T-helper 17 cell (primary cell): ENCODE data around the gene HOXA3. TPM values are rescaled to one million over a fixed set of nuclear protein-coding genes. Genes with fewer than 3 reads are reported as not detected.

ENCODE experiments used
- ATAC-seq: fragments of 150-1000 bp; cut with Tn5 transposase; 2 replicates; pipeline ENCODE4 v1.10.0; 2021; ENCODE audit warnings: mild to moderate bottlenecking, moderate library complexity
- DNase-seq, 3 donors: peaks; one replicate each; pipeline versions ENCODE4 v3.0.0 to v3.0.0-alpha.2; 2020 to 2021
- H3K9me3 ChIP-seq: one replicate; pipeline ENCODE4 v1.7.0; 2013; ENCODE audit warnings: low read length, mild to moderate bottlenecking; ENCODE audit not compliant: control insufficient read depth, poor library complexity, severe bottlenecking
- H3K27ac Mint-ChIP-seq: one replicate; pipeline ENCODE4 v1.8.0; 2022; ENCODE audit warnings: mild to moderate bottlenecking, moderate library complexity, mixed read lengths
- H3K27me3 Mint-ChIP-seq: one replicate; pipeline ENCODE4 v1.8.0; 2022; ENCODE audit warnings: mixed read lengths
- H3K36me3 Mint-ChIP-seq: one replicate; pipeline ENCODE4 v1.8.0; 2022; ENCODE audit warnings: low read depth, mixed read lengths
- H3K4me1 Mint-ChIP-seq: one replicate; pipeline ENCODE4 v1.8.0; 2022; ENCODE audit warnings: mild to moderate bottlenecking, mixed read lengths
- H3K4me3 Mint-ChIP-seq: one replicate; pipeline ENCODE4 v1.8.0; 2022; ENCODE audit warnings: mild to moderate bottlenecking, moderate library complexity, mixed read lengths
- total RNA-seq, 4 donors: library from RNA in 2 of 4; stranded (reverse) in 2 of 4; gene quantifications; one replicate each; pipeline ENCODE4 v1.2.3 and lab custom pipeline; 2022 to 2026

HOXA3 gene
- total RNA-seq, 2 donors from 2014 or later, result not detected

DNA sequence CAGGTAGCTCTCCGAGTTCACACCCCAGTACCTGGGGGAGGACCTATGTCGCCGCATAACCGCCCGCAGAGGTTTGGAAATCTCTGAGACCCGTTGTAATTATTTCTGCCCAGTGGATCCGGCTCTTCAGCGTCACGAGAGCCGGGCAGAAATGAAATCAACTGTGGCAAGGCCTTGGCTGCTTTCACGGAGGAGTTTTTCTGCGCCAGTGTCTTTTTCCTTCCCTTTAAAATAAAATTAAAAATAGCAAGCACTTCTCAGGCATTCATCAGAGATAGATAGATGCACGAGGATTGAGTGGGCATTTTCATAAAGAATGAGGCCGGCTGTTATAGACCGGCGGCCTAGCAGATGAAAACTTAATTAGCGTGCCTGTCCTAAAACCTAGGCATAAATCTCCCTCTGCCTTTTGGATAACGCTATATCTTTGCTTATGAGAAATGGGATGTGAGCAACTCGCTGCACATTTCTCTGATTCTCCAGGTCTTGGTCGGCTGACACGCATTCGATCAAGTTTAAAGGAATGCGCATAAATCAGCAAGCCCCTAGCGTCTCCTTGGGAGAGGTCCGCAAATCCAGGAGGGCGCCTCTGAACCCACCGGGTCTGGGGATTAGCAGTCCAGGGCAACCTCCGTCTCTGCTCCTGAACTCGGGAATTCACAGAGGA lies 41.1 kb upstream of the HOXA3 start:
- Mint-ChIP-seq H3K27me3 (peaks cover 83% of the 10 kb centered on the region), H3K4me3 (peak overlapping the region; percentile 57), H3K27ac (peak overlapping the region; percentile 61), H3K4me1 (peaks cover 21% of the 10 kb centered on the region), H3K36me3 (peaks cover 5% of the 10 kb centered on the region)
- ATAC-seq (no peak), DNase-seq (no peak)
- H3K9me3 ChIP-seq, result no peaks in the 10 kb centered on the region

DNA sequence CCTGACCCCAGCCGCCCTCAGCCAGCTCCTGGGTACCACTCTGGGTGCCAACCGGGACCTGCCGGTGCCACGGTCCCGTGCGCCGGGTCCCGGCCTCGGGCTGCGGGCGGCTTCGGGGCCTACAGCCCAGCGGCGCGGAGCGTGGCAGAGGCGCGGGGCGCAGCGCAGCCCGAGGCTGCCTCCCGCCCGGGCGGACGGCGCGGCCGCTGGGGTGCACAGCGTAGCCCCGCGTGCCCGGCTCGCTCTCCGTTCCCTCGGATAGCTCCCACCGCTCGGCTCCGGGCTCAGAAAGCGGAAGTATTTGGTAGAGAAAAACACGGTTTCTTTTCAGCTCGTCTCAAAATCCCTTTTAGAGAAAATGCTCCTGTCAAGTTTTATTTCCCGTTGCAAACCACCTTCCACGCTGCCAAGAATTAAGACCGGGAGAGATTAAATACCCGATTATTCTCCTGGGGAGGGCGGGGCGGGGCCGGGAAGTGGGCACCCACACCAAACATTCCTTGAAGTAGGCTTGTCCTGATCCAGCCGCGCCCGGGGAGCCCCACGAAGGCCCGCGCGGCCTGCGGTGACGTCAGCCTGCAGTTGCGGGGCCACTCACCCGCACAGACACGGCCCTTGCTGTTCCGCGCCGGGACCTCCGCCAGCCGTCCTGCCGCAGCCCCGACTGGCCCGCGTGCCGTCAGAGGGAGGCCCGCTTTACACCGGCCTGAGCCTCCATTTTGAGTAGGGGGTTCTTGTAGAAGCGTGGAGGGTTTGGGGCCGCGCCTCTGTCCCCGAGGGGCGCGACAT lies 40.4 kb upstream of the HOXA3 start:
- Mint-ChIP-seq H3K4me3 (peak overlapping the region; percentile 79), H3K27ac (no peak overlapping the region), H3K36me3 (peaks cover 6% of the 10 kb centered on the region), H3K27me3 (peaks cover 83% of the 10 kb centered on the region), H3K4me1 (peaks cover 23% of the 10 kb centered on the region)
- DNase-seq, result no peak
- H3K9me3 ChIP-seq, result no peaks in the 10 kb centered on the region
- peak; percentile 55 for ATAC-seq

DNA sequence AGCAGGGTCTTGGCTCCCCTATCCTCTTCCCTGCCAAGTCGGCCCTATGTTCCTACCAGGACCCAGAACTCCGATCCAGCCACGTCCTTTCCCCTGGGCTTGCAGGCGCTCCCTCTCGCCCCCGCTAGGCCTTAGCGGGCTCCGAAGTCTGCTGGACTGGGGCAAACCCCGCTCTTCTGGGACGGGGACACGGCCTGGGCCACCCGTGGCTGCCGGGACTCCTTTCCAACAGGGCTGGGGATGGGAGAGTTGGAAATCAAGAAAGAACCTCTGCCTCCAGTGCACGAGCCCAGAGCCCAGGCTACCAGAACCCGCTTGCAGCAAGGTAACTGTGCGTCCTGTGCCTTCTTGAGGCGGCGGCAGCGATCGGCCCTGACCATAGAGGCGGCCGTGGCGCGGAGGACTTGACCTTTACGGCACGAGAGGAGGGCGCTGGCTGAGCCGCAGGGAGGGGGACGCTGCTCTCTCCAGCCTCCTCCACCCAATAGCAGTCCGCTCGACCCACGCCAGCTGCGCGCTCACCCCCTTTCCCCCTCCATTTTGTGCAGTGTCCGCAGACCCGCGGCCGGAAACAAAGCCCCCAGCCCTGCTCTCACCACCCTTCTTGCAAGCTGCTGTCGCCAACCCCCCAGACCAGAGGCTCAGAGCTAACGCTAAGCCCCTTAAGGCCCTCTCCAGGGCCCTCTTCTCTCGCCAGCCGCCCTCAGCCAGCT lies 39.6 kb upstream of the HOXA3 start:
- DNase-seq (no peak), ATAC-seq (no peak)
- peaks cover 23% of the 10 kb centered on the region for H3K4me1 Mint-ChIP-seq
- H3K4me3 Mint-ChIP-seq, result peak overlapping the region; percentile 76
- H3K36me3 Mint-ChIP-seq, result peaks cover 4% of the 10 kb centered on the region
- peaks cover 2% of the 10 kb centered on the region for H3K9me3 ChIP-seq
- peak overlapping the region; percentile 41 for H3K27ac Mint-ChIP-seq
- peaks cover 84% of the 10 kb centered on the region for H3K27me3 Mint-ChIP-seq

DNA sequence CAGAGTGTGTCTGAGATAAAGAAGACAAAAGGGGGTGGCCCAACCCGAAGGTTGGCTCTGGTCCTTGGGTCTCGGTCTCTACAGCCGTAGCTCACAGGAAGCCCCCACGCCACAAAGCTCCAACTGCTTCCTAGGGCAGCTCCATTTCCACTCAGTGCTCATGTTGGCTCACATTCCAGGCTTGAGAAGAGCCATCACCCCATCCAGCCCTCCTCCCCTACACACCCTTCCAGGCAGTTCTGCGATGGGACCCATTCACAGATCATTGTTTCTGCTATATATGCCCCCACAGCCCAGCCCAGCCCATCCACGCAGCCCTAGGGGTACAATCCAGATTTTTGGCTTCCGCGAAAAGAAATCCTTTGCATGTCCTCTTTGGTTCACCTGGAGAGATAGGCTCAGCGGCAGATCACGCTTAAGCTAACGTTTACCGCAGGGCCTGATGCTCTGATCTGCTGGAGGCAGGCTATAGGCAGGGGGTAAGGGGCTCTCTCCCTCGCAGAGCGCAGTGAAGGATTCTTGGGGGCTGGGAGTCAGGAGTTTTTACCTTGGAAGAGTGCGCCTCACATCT lies 38.9 kb upstream of the HOXA3 start:
- peaks cover 3% of the 10 kb centered on the region for H3K9me3 ChIP-seq
- Mint-ChIP-seq H3K4me1 (peaks cover 22% of the 10 kb centered on the region), H3K27ac (peak overlapping the region; percentile 41), H3K4me3 (peak overlapping the region; percentile 76), H3K36me3 (peaks cover 4% of the 10 kb centered on the region), H3K27me3 (peaks cover 88% of the 10 kb centered on the region)
- ATAC-seq, result no peak
- no peak for DNase-seq

- Mint-ChIP-seq H3K4me3 (peak overlapping the region; percentile 42), H3K36me3 (peaks cover 4% of the 10 kb centered on the region), H3K4me1 (peaks cover 28% of the 10 kb centered on the region), H3K27me3 (peaks cover 91% of the 10 kb centered on the region), H3K27ac (peak overlapping the region; percentile 8)
- ATAC-seq, result no peak
- no peak for DNase-seq
- H3K9me3 ChIP-seq, result peaks cover 3% of the 10 kb centered on the region
Measured at GRCh38 chr7:27189997-27190748, 37.8 kb upstream of the HOXA3 start.

DNA sequence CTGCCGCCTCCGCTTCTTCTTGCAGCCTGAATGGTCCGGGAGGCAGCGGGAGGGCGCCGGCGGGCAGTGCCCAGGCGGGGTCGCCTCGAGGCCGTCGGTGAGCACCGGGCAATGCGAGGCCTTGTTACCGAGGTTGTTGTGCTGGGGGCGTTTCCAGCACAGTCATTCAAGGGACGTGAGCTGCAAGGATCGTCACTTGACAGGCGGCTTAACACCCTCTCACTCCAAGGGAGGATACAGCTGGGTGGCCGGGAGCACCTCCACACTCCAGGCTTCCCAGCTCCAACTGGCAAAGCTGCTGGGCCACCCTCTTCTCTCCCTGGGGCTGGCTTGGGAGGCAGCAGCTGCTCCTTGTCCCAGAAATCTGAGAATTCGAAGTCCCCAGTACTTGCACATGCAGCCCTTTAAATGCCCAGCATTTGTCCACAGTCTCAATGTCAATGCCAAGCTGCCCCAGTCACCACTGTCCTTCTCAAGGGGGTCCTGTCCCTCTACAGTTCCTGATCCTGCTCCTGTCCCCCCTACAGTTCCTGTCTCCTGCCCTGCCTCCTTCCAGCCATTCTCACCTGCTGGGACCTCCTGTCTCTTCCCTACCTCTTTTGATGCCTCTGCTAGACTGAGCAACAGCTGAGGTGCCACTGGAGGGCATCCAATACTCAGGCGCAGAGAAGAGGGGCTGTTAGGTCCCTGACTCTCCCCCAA lies 37.1 kb upstream of the HOXA3 start:
- Mint-ChIP-seq H3K27me3 (peaks cover 91% of the 10 kb centered on the region), H3K36me3 (peaks cover 4% of the 10 kb centered on the region), H3K27ac (peak overlapping the region; percentile 8), H3K4me1 (peaks cover 33% of the 10 kb centered on the region), H3K4me3 (peak overlapping the region; percentile 85)
- peaks cover 3% of the 10 kb centered on the region for H3K9me3 ChIP-seq
- ATAC-seq, result no peak
- peak in 1 of 3 donors; percentile 5 for DNase-seq

DNA sequence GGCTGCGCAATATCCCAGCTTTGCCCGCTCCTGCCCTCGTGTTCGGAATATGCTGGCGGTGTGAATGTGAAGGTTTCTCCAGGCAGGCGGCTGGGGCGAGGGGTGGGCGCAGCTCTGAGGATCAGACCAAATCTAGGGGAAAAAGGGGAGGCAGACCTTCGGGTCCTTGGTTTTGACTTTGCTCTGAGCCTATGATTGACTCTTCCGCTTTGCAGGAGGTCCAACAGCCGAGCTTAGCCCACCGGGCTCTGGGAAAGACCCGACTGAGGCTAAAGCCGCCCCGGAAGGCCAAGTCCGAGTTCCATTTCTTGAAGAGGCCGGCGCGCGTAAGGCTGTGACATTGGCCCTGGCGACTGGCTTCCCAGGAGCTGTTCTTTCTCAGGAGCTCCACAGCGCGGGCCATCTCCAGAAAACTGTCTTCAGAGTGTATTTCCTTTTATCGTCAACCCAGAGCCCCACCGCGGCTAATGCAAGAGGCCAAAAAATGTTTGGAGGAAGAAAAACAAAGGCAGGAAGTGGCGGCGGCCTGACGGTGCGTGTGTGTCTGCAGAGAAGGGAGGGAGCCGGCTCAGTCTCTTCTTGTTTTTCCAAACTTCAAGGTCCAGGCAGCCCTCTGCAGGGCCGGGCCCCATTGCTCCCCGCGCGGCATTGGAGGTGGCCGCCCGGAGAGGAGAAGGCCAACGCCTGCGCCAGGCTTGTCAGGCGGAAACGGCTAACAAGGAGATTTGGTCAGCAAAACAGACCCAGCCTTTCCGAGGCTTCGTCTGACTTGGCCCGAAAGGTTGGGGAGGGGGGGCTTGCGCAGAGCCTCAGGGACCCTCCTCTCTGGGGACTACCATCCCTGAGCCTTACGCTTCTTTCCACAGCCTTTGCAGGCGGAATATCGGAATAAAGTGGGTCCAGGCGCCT lies 36.3 kb upstream of the HOXA3 start:
- H3K4me1 Mint-ChIP-seq, result peaks cover 36% of the 10 kb centered on the region
- H3K36me3 Mint-ChIP-seq, result peaks cover 4% of the 10 kb centered on the region
- ATAC-seq (peak; percentile 32), DNase-seq (peak in 1 of 3 donors; percentile 7)
- peaks cover 90% of the 10 kb centered on the region for H3K27me3 Mint-ChIP-seq
- peak overlapping the region; percentile 85 for H3K4me3 Mint-ChIP-seq
- peak overlapping the region; percentile 63 for H3K27ac Mint-ChIP-seq
- peaks cover 3% of the 10 kb centered on the region for H3K9me3 ChIP-seq

DNA sequence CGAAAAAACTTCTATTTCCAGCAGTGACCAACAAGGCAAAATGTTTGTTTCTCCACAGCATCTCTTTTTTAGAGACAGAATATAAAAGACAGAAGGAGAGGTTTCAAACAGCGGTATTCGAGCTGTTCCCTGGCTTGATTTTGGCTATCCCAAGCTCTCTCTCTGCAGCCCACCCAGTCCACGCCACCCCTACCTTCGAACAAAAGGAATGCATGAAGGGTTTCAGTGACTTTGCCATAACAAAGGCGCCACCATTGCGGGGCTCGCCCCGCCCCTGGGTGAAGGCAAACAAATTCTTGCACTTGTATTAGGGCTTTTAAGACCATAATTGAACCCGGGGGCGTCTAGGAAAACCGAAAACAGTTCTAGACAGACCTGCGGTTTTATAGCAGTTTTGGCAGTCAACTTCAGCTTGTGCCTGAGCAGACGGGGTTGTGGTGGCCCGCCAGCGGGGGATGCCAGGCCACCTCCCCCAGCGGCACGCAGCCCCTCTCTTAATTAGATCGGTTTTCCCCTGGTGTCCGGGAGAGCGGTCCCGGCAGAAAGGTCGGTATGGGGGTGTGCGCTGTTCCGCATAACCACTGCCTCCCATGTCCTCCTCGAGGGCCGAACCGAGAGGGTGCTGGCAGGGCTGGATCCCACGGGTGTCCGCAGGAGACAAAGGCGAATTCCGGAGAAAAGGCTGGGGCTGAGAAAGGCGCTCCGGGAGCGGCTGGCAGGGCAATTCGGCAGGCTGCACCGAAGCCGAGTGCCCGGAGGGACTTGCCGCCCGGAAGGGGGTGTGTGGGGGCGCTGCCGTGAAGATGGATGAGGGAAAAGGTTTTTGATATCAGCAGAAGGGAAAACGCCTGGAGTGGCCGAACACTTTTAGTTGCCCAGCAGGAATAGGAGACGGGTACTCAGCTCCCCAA lies 35.3 kb upstream of the HOXA3 start:
- DNase-seq, result peak in 1 of 3 donors; percentile 7
- peak overlapping the region; percentile 85 for H3K4me3 Mint-ChIP-seq
- ATAC-seq, result no peak
- peaks cover 4% of the 10 kb centered on the region for H3K36me3 Mint-ChIP-seq
- H3K27me3 Mint-ChIP-seq, result peaks cover 90% of the 10 kb centered on the region
- peak overlapping the region; percentile 69 for H3K27ac Mint-ChIP-seq
- peaks cover 3% of the 10 kb centered on the region for H3K9me3 ChIP-seq
- H3K4me1 Mint-ChIP-seq, result peaks cover 36% of the 10 kb centered on the region

DNA sequence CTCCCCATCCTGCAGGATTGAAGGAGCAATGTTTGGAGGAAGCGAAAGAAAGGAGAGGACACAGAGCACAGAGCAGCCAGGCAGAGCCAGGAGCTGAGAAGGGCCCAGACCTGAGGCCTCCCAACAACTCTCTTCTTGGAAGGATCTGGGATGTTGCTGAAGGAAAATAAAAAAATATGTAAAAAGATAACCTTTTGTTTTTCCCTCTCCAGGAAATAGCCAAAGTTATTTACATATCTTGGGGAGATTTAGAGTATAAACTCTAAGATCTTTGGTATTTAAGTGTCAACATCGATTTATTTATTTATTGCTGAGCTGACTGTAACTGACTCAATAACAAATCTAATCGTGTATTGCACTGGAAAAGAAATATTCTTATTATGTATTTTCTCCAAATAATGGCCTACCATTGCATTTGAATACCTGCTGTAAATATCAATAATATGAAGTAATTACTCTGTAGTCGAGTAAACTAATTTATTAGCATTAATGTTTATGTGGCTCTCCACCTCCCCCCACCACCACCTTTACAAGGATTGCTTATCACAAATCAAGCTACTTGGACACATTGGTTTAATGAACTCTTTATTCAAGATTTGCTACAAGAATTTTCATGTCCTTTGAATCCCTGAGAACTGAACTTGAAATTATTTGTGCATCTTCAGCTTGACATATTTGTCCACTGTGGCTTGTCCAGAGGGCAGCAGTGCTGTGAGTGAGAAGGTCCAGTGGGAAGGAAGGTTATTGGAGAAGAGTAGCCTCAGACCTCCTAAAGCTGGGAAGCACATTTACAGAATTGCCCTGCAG lies 34.5 kb upstream of the HOXA3 start:
- H3K4me1 Mint-ChIP-seq, result peaks cover 32% of the 10 kb centered on the region
- peaks cover 89% of the 10 kb centered on the region for H3K27me3 Mint-ChIP-seq
- DNase-seq (no peak), ATAC-seq (no peak)
- peak overlapping the region; percentile 69 for H3K27ac Mint-ChIP-seq
- H3K36me3 Mint-ChIP-seq, result peaks cover 4% of the 10 kb centered on the region
- H3K4me3 Mint-ChIP-seq, result peak overlapping the region; percentile 7
- peaks cover 3% of the 10 kb centered on the region for H3K9me3 ChIP-seq
